GM12878 (cell line): ENCODE measurements around the gene IL34. TPM values are rescaled to one million over a fixed set of nuclear protein-coding genes. Genes with fewer than 3 reads are reported as not detected.

Experiments used
- ATAC-seq: fragments of 200-7000 bp; cut with Tn5 transposase; 3 replicates; pipeline ENCODE4 v1.9.1; 2020; ENCODE audit warnings: mild to moderate bottlenecking, moderate library complexity
- BruUV-seq: library from RNA; stranded (reverse); fragments of 400-500 nt; replicated peaks from 2 replicates; lab custom pipeline; 2021; lab: Mats Ljungman, UMichigan
- CTCF ChIA-PET: fragments of 300-600 bp; sonication (Branson Sonifier 250); formaldehyde crosslinking; extraction: SDS; loops from one replicate; lab custom pipeline; 2021; ENCODE audit warnings: inconsistent platforms; lab: Yijun Ruan, JAX
- POLR2A ChIA-PET: fragments of 350-600 bp; formaldehyde crosslinking; extraction: SDS; loops from one replicate; lab custom pipeline; 2021; ENCODE audit warnings: inconsistent platforms; lab: Charles Lee
- RAD21 ChIA-PET: fragments of 300-600 bp; sonication (Branson Sonifier 250); formaldehyde crosslinking; loops from one replicate; lab custom pipeline; 2023; ENCODE audit warnings: antibody characterized with exemption; ENCODE audit not compliant: unreplicated experiment; lab: Charles Lee
- SMC1A ChIA-PET: fragments of 300-600 bp; sonication (Branson Sonifier 250); formaldehyde crosslinking; loops from one replicate; lab custom pipeline; 2023; ENCODE audit not compliant: unreplicated experiment, uncharacterized antibody; lab: Charles Lee
- DNase-seq: peaks from one replicate; pipeline ENCODE4 v3.0.0-alpha.2; 2011; ENCODE audit warnings: low read depth, low spot score
- FAIRE-seq: peaks from 3 replicates; lab custom pipeline; 2011; peaks lifted over from hg19 to GRCh38; lab: Jason Lieb, UNC
- H2AFZ ChIP-seq: 2 replicates; pipeline ENCODE4 v1.6.0; 2011; ENCODE audit warnings: low read depth, low read length, control low read depth; ENCODE audit not compliant: control insufficient read depth
- H3K27ac ChIP-seq: 2 replicates; pipeline ENCODE4 v1.5.1; 2011; ENCODE audit warnings: control low read depth; ENCODE audit not compliant: control insufficient read depth, insufficient read depth
- H3K27me3 ChIP-seq, 2 experiments: replicated peaks in 1 of 2; 2 replicates each; pipeline versions ENCODE4 v1.6.0 to v1.6.1; 2011; ENCODE audit warnings: low read length in 1 of 2; ENCODE audit not compliant: control insufficient read depth in 2 of 2, insufficient read depth in 2 of 2
- H3K36me3 ChIP-seq, 2 experiments: 2 replicates each; pipeline ENCODE4 v1.5.1; 2011; ENCODE audit warnings: low read length in 1 of 2; ENCODE audit not compliant: control insufficient read depth in 2 of 2, insufficient read depth in 2 of 2
- H3K4me1 ChIP-seq: 2 replicates; pipeline ENCODE4 v1.6.1; 2011; ENCODE audit warnings: mild to moderate bottlenecking, low read length, moderate library complexity, mixed read lengths; ENCODE audit not compliant: control insufficient read depth, insufficient read depth
- H3K4me2 ChIP-seq: 2 replicates; pipeline ENCODE4 v1.6.0; 2011; ENCODE audit warnings: control low read depth; ENCODE audit not compliant: control insufficient read depth, insufficient read depth
- H3K4me3 ChIP-seq: fragments of 200-600 bp; sonication (generic); 2 replicates; pipeline ENCODE4 v1.5.1; 2016
- H3K79me2 ChIP-seq: 2 replicates; pipeline ENCODE4 v1.6.0; 2011; ENCODE audit warnings: low read length; ENCODE audit not compliant: control insufficient read depth, insufficient read depth
- H3K9ac ChIP-seq: 2 replicates; pipeline ENCODE4 v1.8.0; 2011; ENCODE audit warnings: low read length, control low read depth, mixed read lengths; ENCODE audit not compliant: control insufficient read depth, insufficient read depth
- H3K9me3 ChIP-seq: replicated peaks from 3 replicates; pipeline ENCODE4 v1.5.1; 2011; ENCODE audit warnings: mild to moderate bottlenecking, low read length; ENCODE audit not compliant: control insufficient read depth, insufficient read depth
- H4K20me1 ChIP-seq: 2 replicates; pipeline ENCODE4 v1.6.0; 2011; ENCODE audit not compliant: control insufficient read depth, insufficient read depth
- ETV6 ChIP-seq, 2 experiments: fragments of 450-650 bp in 1 of 2; IDR thresholded peaks in 1 of 2; conservative IDR thresholded peaks in 1 of 2; 2 replicates each; pipeline ENCODE4 v1.6.1; 2014; ENCODE audit warnings: antibody characterized with exemption in 1 of 2, borderline replicate concordance in 1 of 2, low read depth in 1 of 2, mild to moderate bottlenecking in 1 of 2, moderate library complexity in 1 of 2
- IKZF1 ChIP-seq: fragments of 450-650 bp; conservative IDR thresholded peaks from 2 replicates; pipeline ENCODE4 v1.6.1; 2017; ENCODE audit warnings: antibody characterized with exemption, mild to moderate bottlenecking
- JUND ChIP-seq: IDR thresholded peaks from 2 replicates; pipeline ENCODE4 v1.6.1; 2012; ENCODE audit warnings: low read depth, mild to moderate bottlenecking, low read length, improper control_type of control experiment, moderate library complexity
- MTA3 ChIP-seq: IDR thresholded peaks from 2 replicates; pipeline ENCODE4 v1.6.1; 2012; ENCODE audit warnings: low read length, inconsistent platforms, borderline replicate concordance
- NR2C2 ChIP-seq: IDR thresholded peaks from 2 replicates; pipeline ENCODE4 v1.6.1; 2011; ENCODE audit warnings: borderline replicate concordance, low read depth; ENCODE audit not compliant: control insufficient read depth, insufficient read length
- PBX3 ChIP-seq: IDR thresholded peaks from 2 replicates; pipeline ENCODE4 v1.6.1; 2011; ENCODE audit warnings: mild to moderate bottlenecking, low read depth, low read length, moderate library complexity; ENCODE audit not compliant: insufficient replicate concordance
- POLR2A ChIP-seq: IDR thresholded peaks from 2 replicates; pipeline ENCODE4 v1.6.1; 2011; ENCODE audit warnings: low read depth, mild to moderate bottlenecking, low read length
- RB1 ChIP-seq: fragments of 450-650 bp; formaldehyde crosslinking; IDR thresholded peaks from 2 replicates; pipeline ENCODE4 v1.6.1; 2017; ENCODE audit warnings: mild to moderate bottlenecking, borderline replicate concordance
- SIN3A ChIP-seq: IDR thresholded peaks from 2 replicates; pipeline ENCODE4 v1.6.1; 2012; ENCODE audit warnings: low read depth, low read length, improper control_type of control experiment
- STAT3 ChIP-seq: IDR thresholded peaks from 2 replicates; pipeline ENCODE4 v1.6.1; 2011; ENCODE audit warnings: low read depth, low read length, improper control_type of control experiment
- SUPT20H ChIP-seq: IDR thresholded peaks from 2 replicates; pipeline ENCODE4 v1.6.1; 2011; ENCODE audit warnings: low read depth, mild to moderate bottlenecking, low read length, moderate library complexity, borderline replicate concordance; ENCODE audit not compliant: control insufficient read depth
- TCF3 ChIP-seq: IDR thresholded peaks from 2 replicates; pipeline ENCODE4 v1.6.1; 2012; ENCODE audit warnings: low read depth, mild to moderate bottlenecking, low read length, borderline replicate concordance; ENCODE audit not compliant: insufficient read depth
- WGBS: methylation state at CpG from one replicate; pipeline ENCODE4 v1.1.6; 2016; ENCODE audit warnings: low lambda C conversion rate; ENCODE audit not compliant: insufficient replicate concordance, insufficient coverage; ENCODE audit errors: missing lambda C conversion rate; 5-methylcytosine and 5-hydroxymethylcytosine counted together
- in situ Hi-C: fragments of 300-500 bp; cut with MboI; formaldehyde crosslinking; loops from 9 replicates; pipeline ENCODE4 v1.14.3; 2018; ENCODE audit warnings: mixed read lengths
- intact Hi-C: fragments of 100-400 bp; cut with micrococcal nuclease; formaldehyde crosslinking; loops from one replicate; pipeline ENCODE4 v1.14.2; 2022; ENCODE audit not compliant: unreplicated experiment
- polyA plus RNA-seq, 11 experiments: library from polyadenylated mRNA; depleted of rRNA in 4 of 11; unstranded in 6 of 11; stranded (reverse) in 5 of 11; fragments of >200 nt; fragmentation: Nextera tagmentation in 4 of 11; fragmentation: Illumina TruSeq in 1 of 11; extraction: Ambion mirVana in 4 of 11; extraction: Trizol in 1 of 11; gene quantifications; 1 replicate in 1 of 11; 2 replicates in 10 of 11; pipeline versions ENCODE4 v1.2.1 to v1.2.3, GENCODE V29; 2011 to 2016; ENCODE audit warnings: inconsistent platforms in 2 of 11, missing spikeins in 2 of 11, low read depth in 1 of 11
- total RNA-seq, 4 experiments: library from RNA; depleted of rRNA in 3 of 4; stranded (reverse); fragments of >200 nt in 3 of 4; fragmentation: Illumina TruSeq in 1 of 4; extraction: Trizol in 1 of 4; gene quantifications; 2 replicates each; pipeline versions ENCODE4 v1.2.1 to v1.2.3, GENCODE V29; 2013 to 2021

IL34 gene
- total and polyA plus RNA-seq, 10 of the 15 experiments (the other 5 are each of a cell fraction or from before 2014, with no cell fraction given): 0.27 to 0.40 TPM; not detected in 8

GRCh38 chr16:70650216-70650615 is 3.9 kb downstream of the IL34 start:
- ChIA-PET SMC1A (interaction anchor here (0.6 to 1.7 kb wide), 2 partner anchors 19 to 121 kb away, joined by 3 to 6 read pairs; no protein-coding TSS in a partner anchor), CTCF (interaction anchor here (0.5 kb wide), 1 partner anchor 121 kb away, joined by 3 read pairs; no protein-coding TSS in a partner anchor), RAD21 (no interaction called here), POLR2A (interaction anchor here (1.5 kb wide), 1 partner anchor 141 kb away, joined by 3 read pairs; no protein-coding TSS in a partner anchor)
- H3K4me1 ChIP-seq: no peaks in the 10 kb centered on the region
- intact Hi-C loops: loop anchor here (5.0 to 10.0 kb wide), 3 partner anchors 73 to 485 kb away; no protein-coding TSS in a partner anchor
- BruUV-seq: no TSS peak
- TF ChIP-seq MTA3: no peak
- TF ChIP-seq STAT3: no peak
- no peak for TF ChIP-seq RB1
- no peak for TF ChIP-seq NR2C2
- TF ChIP-seq TCF3: no peak
- TF ChIP-seq PBX3: no peak
- TF ChIP-seq SIN3A: no peak
- no peak for TF ChIP-seq POLR2A
- TF ChIP-seq JUND: no peak
- TF ChIP-seq ETV6 (conservative IDR thresholded peaks at IDR 0.05 in 1 of 2, IDR thresholded peaks at IDR 0.05 in 1 of 2; ENCODE audit: borderline replicate concordance in 1 of 2, low read depth in 1 of 2): no peak
- no peak for TF ChIP-seq IKZF1
- no peak for TF ChIP-seq SUPT20H
- H3K4me3 ChIP-seq: no peak overlapping the region
- ATAC-seq: no peak
- no peaks in the 10 kb centered on the region for H3K27me3 ChIP-seq
- no peaks in the 10 kb centered on the region for H3K36me3 ChIP-seq
- no peaks in the 10 kb centered on the region for H4K20me1 ChIP-seq
- H3K4me2 ChIP-seq: no peak overlapping the region
- H3K9ac ChIP-seq: no peak overlapping the region
- no peak for DNase-seq
- WGBS: 5% methylated on average over 4 of the region's 4 CpGs
- in situ Hi-C loops: loop anchor here (5.0 kb wide), 1 partner anchor 283 kb away; no protein-coding TSS in a partner anchor
- no peak for FAIRE-seq
- no peaks in the 10 kb centered on the region for H3K9me3 ChIP-seq
- no peak overlapping the region for H2AFZ ChIP-seq
- H3K27ac ChIP-seq: no peak overlapping the region
- no peaks in the 10 kb centered on the region for H3K79me2 ChIP-seq
